ENCODE data around the gene G0S2. TPM values are rescaled to one million over a fixed set of nuclear protein-coding genes. Genes with fewer than 3 reads are reported as not detected.

The G0S2 gene
- total and polyA plus RNA-seq, 10 of the 15 experiments (the other 5 are each of a cell fraction or from before 2014, with no cell fraction given) = 0.07 to 0.51 (median 0.23) TPM

DNA sequence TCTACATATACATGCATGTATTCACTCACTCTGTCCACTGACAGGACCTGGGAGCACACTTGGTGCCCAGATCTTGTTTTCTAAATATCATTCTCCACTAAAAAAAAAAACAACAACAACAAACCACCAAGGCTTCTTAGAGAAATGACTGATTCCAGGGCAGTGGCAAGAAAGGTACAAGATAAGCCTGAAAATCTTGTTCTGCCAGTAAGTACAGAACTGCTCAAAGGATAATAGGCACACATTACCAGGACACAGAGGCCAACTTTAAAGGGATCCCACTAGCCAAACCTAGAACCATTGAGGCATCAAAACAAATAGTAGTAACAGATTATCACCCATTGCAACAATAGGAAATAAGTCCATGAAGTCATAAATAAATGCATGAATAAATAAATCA, 40.1 kb downstream of the G0S2 start (continued):
- TF ChIP-seq NRF1 (conservative IDR thresholded peaks at IDR 0.05; ENCODE audit: low read depth, low read length) (no peak), STAT1 (conservative IDR thresholded peaks at IDR 0.05) (no peak)

DNA sequence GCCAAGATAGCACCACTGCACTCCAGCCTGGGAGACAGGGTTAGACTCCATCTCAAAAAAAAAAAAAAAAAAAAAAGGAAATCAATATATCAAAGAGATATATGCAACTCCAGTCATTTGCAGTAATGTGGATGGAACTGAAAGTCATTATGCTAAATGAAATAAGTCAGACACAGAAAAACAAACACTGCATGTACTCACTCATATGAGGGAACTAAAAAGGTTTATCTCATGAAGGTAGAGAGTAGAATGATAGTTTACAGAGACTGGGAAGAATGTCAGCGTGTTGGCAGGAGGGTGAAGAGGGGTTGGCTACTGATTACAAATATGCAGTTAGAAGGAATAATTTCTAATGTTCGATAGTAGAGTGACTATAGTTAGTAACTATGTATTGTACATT, 42.6 kb downstream of the G0S2 start:
- ChIA-PET CTCF (no interaction called here), SMC1A (ENCODE audit: uncharacterized antibody, unreplicated experiment) (no interaction called here), POLR2A (no interaction called here), RAD21 (ENCODE audit: unreplicated experiment) (interaction anchor here (0.7 kb wide), 2 partner anchors 9 to 626 kb away, joined by 3 to 5 read pairs; no protein-coding TSS in a partner anchor)
- intact Hi-C loops (cut with micrococcal nuclease; ENCODE audit: unreplicated experiment) (no loop called here), in situ Hi-C loops (cut with MboI) (no loop called here)
- no peaks in the 10 kb centered on the region for H3K36me3 ChIP-seq (ENCODE audit: control insufficient read depth in 2 of 2, insufficient read depth in 2 of 2, low read length in 1 of 2)
- no peak overlapping the region for H3K4me2 ChIP-seq (ENCODE audit: control insufficient read depth, insufficient read depth)
- no TSS peak for BruUV-seq (replicated peaks)
- ATAC-seq (no peak), DNase-seq (ENCODE audit: low read depth, low spot score) (no peak), FAIRE-seq (no peak)
- H3K79me2 ChIP-seq (ENCODE audit: control insufficient read depth, insufficient read depth, low read length) = no peaks in the 10 kb centered on the region
- H3K27ac ChIP-seq (ENCODE audit: control insufficient read depth, insufficient read depth) = no peak overlapping the region
- H3K4me1 ChIP-seq (ENCODE audit: control insufficient read depth, insufficient read depth, low read length) = no peaks in the 10 kb centered on the region; the same call in 1 of the 2 replicates
- H2AFZ ChIP-seq (ENCODE audit: control insufficient read depth, low read depth, low read length) = no peak overlapping the region
- H3K9ac ChIP-seq (ENCODE audit: control insufficient read depth, insufficient read depth, low read length) = no peak overlapping the region
- no peaks in the 10 kb centered on the region for H3K27me3 ChIP-seq (replicated peaks in 1 of 2; ENCODE audit: control insufficient read depth in 2 of 2, insufficient read depth in 2 of 2, low read length in 1 of 2)
- H3K4me3 ChIP-seq = no peak overlapping the region
- TF ChIP-seq, protein P1, sequence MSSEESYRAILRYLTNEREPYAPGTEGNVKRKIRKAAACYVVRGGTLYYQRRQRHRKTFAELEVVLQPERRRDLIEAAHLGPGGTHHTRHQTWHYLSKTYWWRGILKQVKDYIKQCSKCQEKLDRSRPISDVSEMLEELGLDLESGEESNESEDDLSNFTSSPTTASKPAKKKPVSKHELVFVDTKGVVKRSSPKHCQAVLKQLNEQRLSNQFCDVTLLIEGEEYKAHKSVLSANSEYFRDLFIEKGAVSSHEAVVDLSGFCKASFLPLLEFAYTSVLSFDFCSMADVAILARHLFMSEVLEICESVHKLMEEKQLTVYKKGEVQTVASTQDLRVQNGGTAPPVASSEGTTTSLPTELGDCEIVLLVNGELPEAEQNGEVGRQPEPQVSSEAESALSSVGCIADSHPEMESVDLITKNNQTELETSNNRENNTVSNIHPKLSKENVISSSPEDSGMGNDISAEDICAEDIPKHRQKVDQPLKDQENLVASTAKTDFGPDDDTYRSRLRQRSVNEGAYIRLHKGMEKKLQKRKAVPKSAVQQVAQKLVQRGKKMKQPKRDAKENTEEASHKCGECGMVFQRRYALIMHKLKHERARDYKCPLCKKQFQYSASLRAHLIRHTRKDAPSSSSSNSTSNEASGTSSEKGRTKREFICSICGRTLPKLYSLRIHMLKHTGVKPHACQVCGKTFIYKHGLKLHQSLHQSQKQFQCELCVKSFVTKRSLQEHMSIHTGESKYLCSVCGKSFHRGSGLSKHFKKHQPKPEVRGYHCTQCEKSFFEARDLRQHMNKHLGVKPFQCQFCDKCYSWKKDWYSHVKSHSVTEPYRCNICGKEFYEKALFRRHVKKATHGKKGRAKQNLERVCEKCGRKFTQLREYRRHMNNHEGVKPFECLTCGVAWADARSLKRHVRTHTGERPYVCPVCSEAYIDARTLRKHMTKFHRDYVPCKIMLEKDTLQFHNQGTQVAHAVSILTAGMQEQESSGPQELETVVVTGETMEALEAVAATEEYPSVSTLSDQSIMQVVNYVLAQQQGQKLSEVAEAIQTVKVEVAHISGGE (CRISPR knock-in tag; IDR thresholded peaks at IDR 0.05) = no peak
- TF ChIP-seq IRF4 (IDR thresholded peaks at IDR 0.05; ENCODE audit: low read depth, low read length) (no peak), RFX5 (IDR thresholded peaks at IDR 0.05; ENCODE audit: low read depth, low read length) (no peak), TCF3 (IDR thresholded peaks at IDR 0.05; ENCODE audit: borderline replicate concordance, insufficient read depth, low read depth, low read length) (no peak), STAT3 (IDR thresholded peaks at IDR 0.05; ENCODE audit: low read depth, low read length) (no peak), PAX5 (IDR thresholded peaks at IDR 0.05; ENCODE audit: borderline replicate concordance, low read depth, low read length) (no peak), HCFC1 (IDR thresholded peaks at IDR 0.05; ENCODE audit: low read length) (no peak)
- H4K20me1 ChIP-seq (ENCODE audit: control insufficient read depth, insufficient read depth) = no peaks in the 10 kb centered on the region
- WGBS (ENCODE audit: insufficient coverage, insufficient replicate concordance, low lambda C conversion rate, missing lambda C conversion rate) = 59% methylated on average over 2 of the region's 2 CpGs
- H3K9me3 ChIP-seq (replicated peaks; ENCODE audit: control insufficient read depth, insufficient read depth, low read length) = no peaks in the 10 kb centered on the region

Measured in GM12878 (cell line).